Right lung (tissue), 5 donors: ENCODE data around the gene NAIP. TPM values are rescaled to one million over a fixed set of nuclear protein-coding genes. Genes with fewer than 3 reads are reported as not detected.
"Not testable (repeated sequence)": the region's sequence is repeated elsewhere in the genome, so short reads cannot be mapped to it uniquely, and the experiment has no call there.

Source experiments
- DNase-seq, 2 donors: peaks; one replicate each; pipeline ENCODE4 v3.0.0-alpha.2; 2013
- polyA plus RNA-seq, 5 donors: library from polyadenylated mRNA; unstranded; fragments of 120-200 nt; gene quantifications; one replicate each; pipeline versions ENCODE4 v1.2.1 to v1.2.3, GENCODE V29; 2013; ENCODE audit warnings: inconsistent platforms in 1 of 5, low replicate concordance in 1 of 5; ENCODE audit not compliant: insufficient read length in 5 of 5, insufficient read depth in 1 of 5

The NAIP gene
- polyA plus RNA-seq, 5 donors = 29.0 to 49.5 (median 47.2) TPM

GRCh38 chr5:70931709-70932368 lies 93.3 kb downstream of the NAIP start:
- DNase-seq = not testable (repeated sequence)

DNA sequence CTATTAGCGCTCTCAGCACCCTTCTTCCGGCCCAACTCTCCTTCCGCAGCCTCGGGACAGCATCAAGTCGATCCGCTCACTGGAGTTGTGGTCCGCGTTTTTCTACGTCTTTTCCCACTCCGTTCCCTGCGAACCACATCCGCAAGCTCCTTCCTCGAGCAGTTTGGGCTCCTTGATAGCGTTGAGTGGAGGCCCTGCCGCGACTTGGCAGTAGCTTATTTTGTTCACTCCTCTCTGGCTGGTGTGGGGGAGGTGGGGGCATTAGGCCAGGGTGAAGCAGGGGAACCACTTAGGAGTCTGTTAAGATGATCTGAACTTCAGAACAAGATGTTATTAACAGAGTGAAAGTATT lies 100.0 kb downstream of the NAIP start:
- DNase-seq = not testable (repeated sequence)

Other genes with a start within 250 kb of the NAIP start
- gene SERF1A, start 124.7 kb downstream of the NAIP start, polyA plus RNA-seq = 10 to 100 TPM in 2 of 5 donors, 1 to 10 TPM in 3; 4.4 to 14.5 (median 5.9) TPM
- 10 to 100 TPM; 51.2 to 84.1 (median 66.9) TPM for gene SMN1, start 100.3 kb downstream of the NAIP start, polyA plus RNA-seq
- 10 to 100 TPM; 18.7 to 53.4 (median 27.3) TPM for gene GTF2H2, start 42.3 kb upstream of the NAIP start, polyA plus RNA-seq